Neural progenitor cell (in vitro differentiated cells): Measurements from ENCODE around the gene KCTD2. TPM values are rescaled to one million over a fixed set of nuclear protein-coding genes. Genes with fewer than 3 reads are reported as not detected.

Experiments
- DNase-seq: peaks from one replicate; pipeline ENCODE4 v3.0.0-alpha.2; 2016; ENCODE audit warnings: low spot score
- H2AFZ ChIP-seq: fragments of 200-600 bp; sonication (generic); replicated peaks from 2 replicates; pipeline ENCODE4 v1.6.1; 2016; ENCODE audit warnings: antibody characterized with exemption
- H3F3A ChIP-seq: fragments of 200-600 bp; sonication (generic); 2 replicates; pipeline ENCODE4 v1.6.1; 2016; ENCODE audit warnings: antibody characterized with exemption, low read depth
- H3K27ac ChIP-seq: fragments of 200-600 bp; sonication (generic); 2 replicates; pipeline ENCODE4 v1.5.1; 2016; ENCODE audit warnings: mild to moderate bottlenecking
- H3K27me3 ChIP-seq: fragments of 200-600 bp; sonication (generic); 2 replicates; pipeline ENCODE4 v1.6.1; 2016; ENCODE audit warnings: mild to moderate bottlenecking, moderate library complexity
- H3K36me3 ChIP-seq: fragments of 200-600 bp; sonication (generic); 2 replicates; pipeline ENCODE4 v1.5.1; 2016
- H3K4me1 ChIP-seq: fragments of 200-600 bp; sonication (generic); 2 replicates; pipeline ENCODE4 v1.6.1; 2016; ENCODE audit warnings: mixed run types
- H3K4me2 ChIP-seq: fragments of 200-600 bp; sonication (generic); 2 replicates; pipeline ENCODE4 v1.6.1; 2016
- H3K4me3 ChIP-seq: fragments of 200-600 bp; sonication (generic); 2 replicates; pipeline ENCODE4 v1.5.1; 2016
- H3K79me2 ChIP-seq: fragments of 200-600 bp; sonication (generic); 2 replicates; pipeline ENCODE4 v1.6.1; 2016; ENCODE audit warnings: low read depth
- H3K9ac ChIP-seq: fragments of 200-600 bp; sonication (generic); 2 replicates; pipeline ENCODE4 v1.6.1; 2016
- H3K9me3 ChIP-seq: fragments of 200-600 bp; sonication (generic); 2 replicates; pipeline ENCODE4 v1.5.1; 2016; ENCODE audit warnings: low read depth
- H4K20me1 ChIP-seq: fragments of 200-600 bp; sonication (generic); 2 replicates; pipeline ENCODE4 v1.6.1; 2016; ENCODE audit warnings: low read depth
- H3K27ac Mint-ChIP-seq: 3 replicates; pipeline ENCODE4 v1.8.0; 2021; ENCODE audit warnings: mixed read lengths
- H3K27me3 Mint-ChIP-seq: 2 replicates; pipeline ENCODE4 v1.8.0; 2022; ENCODE audit warnings: low read depth, mild to moderate bottlenecking, inconsistent platforms, moderate library complexity, mixed read lengths; ENCODE audit not compliant: insufficient read depth
- H3K36me3 Mint-ChIP-seq: 3 replicates; pipeline ENCODE4 v1.8.0; 2021; ENCODE audit warnings: mixed read lengths
- H3K4me1 Mint-ChIP-seq: 3 replicates; pipeline ENCODE4 v1.8.0; 2021; ENCODE audit warnings: mixed read lengths
- H3K4me3 Mint-ChIP-seq: 3 replicates; pipeline ENCODE4 v1.8.0; 2021; ENCODE audit warnings: mild to moderate bottlenecking, moderate library complexity, mixed read lengths
- H3K9me3 Mint-ChIP-seq: 3 replicates; pipeline ENCODE4 v1.8.0; 2020; ENCODE audit warnings: mixed read lengths
- CTCF ChIP-seq: fragments of 200-600 bp; sonication (generic); IDR thresholded peaks from 2 replicates; pipeline ENCODE4 v1.5.1; 2017; ENCODE audit warnings: antibody characterized with exemption, mild to moderate bottlenecking
- EZH2 ChIP-seq: fragments of 200-600 bp; sonication (generic); IDR thresholded peaks from 2 replicates; pipeline ENCODE4 v1.6.1; 2017; ENCODE audit warnings: antibody characterized with exemption, mild to moderate bottlenecking, moderate library complexity
- EZH2phosphoT487 ChIP-seq: fragments of 200-600 bp; sonication (generic); IDR thresholded peaks from 2 replicates; pipeline ENCODE4 v1.6.1; 2017; ENCODE audit warnings: antibody characterized with exemption
- total RNA-seq: library from RNA; depleted of rRNA; stranded (reverse); fragments of >200 nt; gene quantifications from 2 replicates; pipeline ENCODE4 v1.2.3, GENCODE V29; 2015; ENCODE audit warnings: low replicate concordance

Gene KCTD2
- total RNA-seq, 1 donor from 2014 or later: 28.9 TPM

GRCh38 chr17:75011401-75012095, 35.5 kb upstream of the KCTD2 start:
- peaks cover 21% of the 10 kb centered on the region for H3F3A ChIP-seq
- H2AFZ ChIP-seq: peak overlapping the region; percentile 67
- peaks cover 28% of the 10 kb centered on the region for H3K79me2 ChIP-seq
- peaks cover 14% of the 10 kb centered on the region for H3K4me1 ChIP-seq
- peak; percentile 41 for DNase-seq
- H3K9ac ChIP-seq: no peak overlapping the region
- Mint-ChIP-seq H3K36me3 (peaks cover 6% of the 10 kb centered on the region), H3K4me3 (peak overlapping the region; percentile 88), H3K4me1 (peaks cover 27% of the 10 kb centered on the region), H3K27me3 (peaks cover 2% of the 10 kb centered on the region), H3K27ac (peak overlapping the region; percentile 75), H3K9me3 (no peaks in the 10 kb centered on the region)
- TF ChIP-seq EZH2: no peak
- no peak for TF ChIP-seq CTCF
- TF ChIP-seq EZH2phosphoT487: no peak
- peak overlapping the region; percentile 88 for H3K4me2 ChIP-seq
- peak overlapping the region; percentile 79 for H3K27ac ChIP-seq
- H4K20me1 ChIP-seq: no peaks in the 10 kb centered on the region
- H3K9me3 ChIP-seq: no peaks in the 10 kb centered on the region
- H3K27me3 ChIP-seq: no peaks in the 10 kb centered on the region
- H3K4me3 ChIP-seq: peak overlapping the region; percentile 78
- no peaks in the 10 kb centered on the region for H3K36me3 ChIP-seq

DNA sequence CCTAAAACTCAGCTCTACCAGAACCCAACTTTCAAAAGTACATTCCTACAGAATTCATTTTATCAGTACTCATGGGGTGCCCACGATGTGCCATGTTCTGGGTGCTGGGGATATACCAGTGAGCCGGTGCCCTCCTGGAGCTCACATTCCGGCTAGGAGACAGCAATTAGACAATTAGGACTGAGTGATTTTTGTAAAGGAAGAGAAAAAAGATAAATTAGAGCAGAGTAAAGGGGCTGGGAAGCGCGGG, 35.0 kb upstream of the KCTD2 start:
- Histone ChIP-seq H3K4me2 (peak overlapping the region; percentile 88), H3K9me3 (no peaks in the 10 kb centered on the region), H3K4me3 (peak overlapping the region; percentile 78), H3K27me3 (no peaks in the 10 kb centered on the region), H3F3A (peaks cover 21% of the 10 kb centered on the region), H2AFZ (peak overlapping the region; percentile 67), H4K20me1 (no peaks in the 10 kb centered on the region), H3K36me3 (no peaks in the 10 kb centered on the region), H3K9ac (peak overlapping the region; percentile 24), H3K79me2 (peaks cover 28% of the 10 kb centered on the region), H3K27ac (peak overlapping the region; percentile 79), H3K4me1 (peaks cover 14% of the 10 kb centered on the region)
- H3K36me3 Mint-ChIP-seq: peaks cover 9% of the 10 kb centered on the region
- DNase-seq: no peak
- TF ChIP-seq EZH2: peak; percentile 47
- TF ChIP-seq EZH2phosphoT487: no peak
- TF ChIP-seq CTCF: no peak
- peaks cover 27% of the 10 kb centered on the region for H3K4me1 Mint-ChIP-seq
- peak overlapping the region; percentile 75 for H3K27ac Mint-ChIP-seq
- peak overlapping the region; percentile 88 for H3K4me3 Mint-ChIP-seq
- H3K27me3 Mint-ChIP-seq: peaks cover 4% of the 10 kb centered on the region
- H3K9me3 Mint-ChIP-seq: no peaks in the 10 kb centered on the region

DNA sequence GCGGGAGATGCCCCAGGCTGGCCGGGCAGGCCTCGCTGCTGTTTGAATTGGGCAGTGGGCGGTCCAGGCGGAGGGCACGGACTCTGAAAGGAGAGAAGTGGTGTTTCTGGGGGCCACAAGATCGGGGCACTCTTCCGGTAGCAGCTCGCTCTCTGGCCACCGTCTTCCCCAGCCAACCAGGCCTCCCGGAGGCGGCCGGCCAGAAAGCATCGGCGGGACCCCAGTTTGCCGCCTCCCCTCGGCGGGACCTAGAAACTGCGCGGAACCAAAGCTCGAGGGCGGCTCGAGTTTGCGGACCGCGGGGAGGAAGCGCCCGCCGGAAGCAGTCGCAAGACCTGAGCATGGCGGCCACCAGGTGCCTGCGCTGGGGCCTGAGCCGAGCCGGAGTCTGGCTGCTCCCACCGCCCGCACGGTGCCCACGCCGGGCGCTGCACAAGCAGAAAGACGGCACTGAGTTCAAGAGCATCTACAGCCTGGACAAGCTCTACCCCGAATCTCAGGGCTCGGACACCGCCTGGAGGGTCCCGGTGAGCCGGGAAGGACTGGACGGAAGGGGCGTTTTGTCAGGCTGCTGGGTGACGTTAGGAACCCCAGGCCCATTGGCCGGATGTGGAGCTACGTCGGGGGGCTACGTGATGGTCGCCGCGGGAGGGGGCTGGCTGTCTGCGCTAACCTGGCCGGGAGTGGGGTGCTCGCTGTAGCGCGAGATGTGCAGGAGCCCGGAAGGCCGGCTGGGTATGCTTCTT, 34.5 kb upstream of the KCTD2 start, which contains the start of gene MRPL58:
MRPL58 (plus strand) TSS at position 325 of the 746 bp plus-strand sequence; CDS start at position 342, 17 bp downstream.
- Histone ChIP-seq H3K9me3 (no peaks in the 10 kb centered on the region), H3K4me1 (peaks cover 14% of the 10 kb centered on the region), H3K27ac (peak within 1 kb of the TSS; percentile 79), H3F3A (peaks cover 21% of the 10 kb centered on the region), H3K9ac (peak within 1 kb of the TSS; percentile 77), H3K36me3 (no peaks in the 10 kb centered on the region), H4K20me1 (no peaks in the 10 kb centered on the region), H3K27me3 (no peaks in the 10 kb centered on the region), H2AFZ (peak within 1 kb of the TSS; percentile 87), H3K4me3 (peak within 1 kb of the TSS; percentile 78), H3K4me2 (peak within 1 kb of the TSS; percentile 88), H3K79me2 (peaks cover 28% of the 10 kb centered on the region)
- H3K4me1 Mint-ChIP-seq: peaks cover 27% of the 10 kb centered on the region
- peak within 1 kb of the TSS; percentile 88 for H3K4me3 Mint-ChIP-seq
- H3K27me3 Mint-ChIP-seq: peaks cover 4% of the 10 kb centered on the region
- DNase-seq: peak; percentile 95
- TF ChIP-seq CTCF: peak; percentile 55
- no peak for TF ChIP-seq EZH2phosphoT487
- H3K27ac Mint-ChIP-seq: peak within 1 kb of the TSS; percentile 92
- no peaks in the 10 kb centered on the region for H3K9me3 Mint-ChIP-seq
- H3K36me3 Mint-ChIP-seq: peaks cover 9% of the 10 kb centered on the region
